GM19240 (cell line): Measurements from ENCODE around the gene TMEM140.
"Not testable (repeated sequence)": the region's sequence is repeated elsewhere in the genome, so short reads cannot be mapped to it uniquely, and the experiment has no call there.

Experiments used
- DNase-seq: peaks from one replicate; pipeline ENCODE4 v3.0.0; 2011; ENCODE audit warnings: low spot score; ENCODE audit not compliant: insufficient read length

TMEM140 gene

DNA sequence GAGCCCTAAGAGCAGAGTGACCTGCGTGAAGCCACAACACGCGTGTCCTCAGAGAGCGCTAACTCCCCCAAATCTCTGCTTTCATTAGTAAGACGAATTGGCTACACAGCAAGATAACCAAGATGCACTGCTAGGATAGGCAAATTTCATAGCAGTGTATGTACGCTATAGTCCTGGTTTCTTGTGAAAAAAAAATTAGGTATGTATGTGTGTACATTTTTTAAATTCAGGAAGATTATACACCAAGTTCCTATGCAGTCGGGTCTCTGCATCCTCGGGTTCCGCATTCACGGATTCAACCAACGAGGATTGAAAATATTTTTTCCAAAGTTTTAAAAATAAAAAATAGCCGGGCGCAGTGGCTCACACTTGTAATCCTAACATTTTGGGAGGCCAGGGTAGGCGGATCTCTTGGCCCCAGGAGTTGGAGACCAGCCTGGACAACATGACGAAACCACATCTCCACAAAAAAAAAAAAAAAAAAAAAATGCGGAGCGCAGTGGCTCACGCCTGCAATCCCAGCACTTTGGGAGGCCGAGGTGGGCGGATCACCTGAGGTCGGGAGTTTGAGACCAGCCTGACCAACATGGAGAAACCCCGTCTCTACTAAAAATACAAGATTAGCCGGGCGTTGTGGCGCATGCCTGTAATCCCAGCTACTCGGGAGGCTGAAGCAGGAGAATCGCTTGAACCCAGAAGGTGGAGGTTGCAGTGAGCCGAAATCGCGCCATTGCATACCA is 64.2 kb downstream of the TMEM140 start:
- DNase-seq, result not testable (repeated sequence)

DNA sequence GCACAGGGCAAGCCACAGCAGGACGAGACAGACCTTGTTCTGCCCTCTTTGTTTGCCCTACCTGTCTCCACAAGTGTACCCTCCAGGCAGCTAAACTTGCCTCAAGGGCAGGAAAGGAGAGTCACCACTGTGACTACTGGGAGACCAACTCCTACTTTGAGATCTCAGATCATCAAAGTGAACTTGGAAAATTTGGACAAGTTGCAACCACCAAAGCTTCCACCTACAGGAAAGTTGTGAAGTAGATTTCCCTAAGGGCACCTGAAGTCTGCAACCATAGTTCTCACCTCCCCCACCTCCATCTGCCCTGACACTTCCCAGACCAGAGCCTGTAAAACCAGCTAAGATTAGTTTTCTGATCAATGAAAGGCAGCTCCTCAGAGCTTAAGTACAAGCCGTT is 66.0 kb downstream of the TMEM140 start:
- DNase-seq, result no peak

GRCh38 chr7:135215180-135215579 is 67.3 kb downstream of the TMEM140 start:
- no peak for DNase-seq

- DNase-seq, result no peak
Measured at GRCh38 chr7:135215698-135216097, 67.8 kb downstream of the TMEM140 start.
